Endometrium (tissue), 2 donors: ENCODE results near the gene USH2A.

Experiments
- FAIRE-seq: peaks from 2 replicates; lab custom pipeline; 2012; peaks lifted over from hg19 to GRCh38; lab: Jason Lieb, UNC
- donor health status: control.
- donor health status: control.

The USH2A gene

GRCh38 chr1:215779729-215780128 lies 643.5 kb downstream of the USH2A start:
- no peak for FAIRE-seq

DNA sequence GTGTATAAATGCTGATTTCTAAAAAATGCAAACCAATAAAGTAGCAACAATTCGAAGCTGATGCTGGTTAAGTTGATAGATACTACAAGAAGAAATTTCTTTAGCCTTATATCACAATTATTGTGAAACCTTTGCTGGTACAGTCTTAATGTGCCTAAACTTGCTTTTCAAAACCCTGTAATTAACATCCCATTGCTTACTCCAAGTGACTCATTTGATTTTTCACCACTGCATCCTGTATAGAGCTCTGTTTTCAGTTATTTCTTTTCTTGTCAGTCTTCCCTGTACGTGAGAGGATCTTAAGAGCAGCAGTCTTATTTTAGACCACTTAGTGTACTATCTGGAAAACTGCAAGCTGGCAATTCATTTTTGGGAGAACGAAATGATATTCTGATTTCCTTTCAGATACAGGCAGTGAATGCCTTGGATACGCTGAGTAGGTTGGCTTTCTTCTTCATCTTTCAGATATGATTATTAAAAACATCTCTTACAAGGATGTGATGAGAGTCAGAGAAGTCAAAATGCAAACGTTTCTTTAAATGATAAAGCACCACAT lies 645.8 kb downstream of the USH2A start:
- FAIRE-seq, result no peak

DNA sequence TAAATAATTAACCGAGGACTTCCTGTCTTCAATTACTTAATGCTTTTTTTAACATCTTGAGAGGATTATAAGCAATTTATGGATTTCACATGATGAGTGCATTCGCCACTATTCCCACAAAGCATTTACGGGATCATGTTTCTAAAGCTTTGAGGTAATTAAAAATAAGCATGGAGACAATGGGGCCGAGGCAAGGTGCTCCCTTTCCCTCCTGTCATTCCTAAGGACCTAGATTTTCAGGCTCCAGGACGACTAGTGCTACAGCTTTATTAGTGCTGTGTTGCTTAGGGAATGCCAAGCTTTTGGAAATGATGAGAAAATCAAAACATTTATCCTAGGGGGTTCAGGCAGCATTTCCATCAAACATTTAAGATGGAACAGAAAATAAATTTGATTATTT lies 646.9 kb downstream of the USH2A start:
- FAIRE-seq, result no peak

DNA sequence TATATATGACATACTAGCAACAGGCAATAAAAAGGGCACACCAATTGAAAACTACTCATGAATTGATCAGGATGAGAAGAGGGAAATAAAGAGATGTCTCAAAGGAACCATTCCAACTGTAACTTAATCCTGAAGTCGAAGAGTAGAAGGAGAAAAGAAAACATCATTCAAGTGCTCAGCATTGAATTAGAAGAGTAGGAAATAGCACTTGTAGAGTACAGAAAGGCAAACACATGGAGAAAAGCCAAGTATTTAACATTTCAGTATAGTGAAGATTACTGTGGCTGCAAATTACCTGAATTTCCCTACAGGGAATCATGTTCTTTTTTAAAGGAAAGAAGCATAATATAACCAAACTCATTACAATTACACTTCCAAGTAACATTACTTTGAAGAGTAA lies 651.1 kb downstream of the USH2A start:
- no peak for FAIRE-seq

DNA sequence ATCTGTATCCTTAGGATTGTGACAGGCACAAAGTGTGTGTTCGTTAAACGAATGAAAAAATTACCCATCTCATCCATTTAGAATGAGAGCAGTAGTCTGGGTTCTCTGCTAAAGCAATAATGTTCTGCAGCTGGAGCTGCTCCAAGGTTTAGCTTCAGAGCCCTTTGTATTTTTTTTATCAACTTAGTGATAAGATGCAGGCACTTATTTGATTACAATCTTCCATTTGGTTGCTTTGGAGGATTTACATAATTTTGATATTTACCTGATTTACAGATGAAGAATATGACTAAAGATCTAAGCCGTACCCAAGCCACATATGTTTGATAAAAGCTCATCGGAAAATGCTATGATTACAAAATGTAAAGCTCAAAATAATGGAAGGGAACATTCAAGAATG lies 654.9 kb downstream of the USH2A start:
- FAIRE-seq, result no peak

- FAIRE-seq, result no peak
These were observed 655.5 kb downstream of the USH2A start for GRCh38 chr1:215767761-215768160.

DNA sequence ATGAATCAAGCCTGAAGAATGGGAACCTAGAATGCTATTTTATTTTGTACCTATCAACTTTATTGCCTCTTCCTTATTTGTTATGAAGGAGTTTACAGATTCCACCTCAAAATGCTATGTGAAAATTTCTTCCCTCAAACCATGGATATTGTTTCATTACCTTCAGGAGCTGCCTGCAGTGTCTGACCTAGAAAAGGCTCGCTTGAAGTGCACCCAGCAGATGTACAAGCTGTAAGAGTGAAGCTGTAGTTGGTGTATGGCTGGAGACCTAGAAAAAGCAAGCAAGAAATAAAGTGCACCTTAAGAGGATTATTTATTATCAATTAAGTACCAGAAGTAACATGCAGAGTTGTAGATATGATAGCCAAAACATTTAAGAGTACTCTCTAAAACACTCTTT lies 656.7 kb downstream of the USH2A start:
- FAIRE-seq, result no peak

- no peak for FAIRE-seq
These were observed 657.4 kb downstream of the USH2A start for GRCh38 chr1:215765833-215766232.

- FAIRE-seq, result no peak
These were observed 661.8 kb downstream of the USH2A start for GRCh38 chr1:215761446-215761845.

GRCh38 chr1:215754112-215754511 lies 669.1 kb downstream of the USH2A start:
- no peak for FAIRE-seq

GRCh38 chr1:215749414-215749813 lies 673.8 kb downstream of the USH2A start:
- FAIRE-seq, result no peak

GRCh38 chr1:215748431-215748830 lies 674.8 kb downstream of the USH2A start:
- no peak for FAIRE-seq

- no peak for FAIRE-seq
These were observed 678.8 kb downstream of the USH2A start for GRCh38 chr1:215744419-215744818.

DNA sequence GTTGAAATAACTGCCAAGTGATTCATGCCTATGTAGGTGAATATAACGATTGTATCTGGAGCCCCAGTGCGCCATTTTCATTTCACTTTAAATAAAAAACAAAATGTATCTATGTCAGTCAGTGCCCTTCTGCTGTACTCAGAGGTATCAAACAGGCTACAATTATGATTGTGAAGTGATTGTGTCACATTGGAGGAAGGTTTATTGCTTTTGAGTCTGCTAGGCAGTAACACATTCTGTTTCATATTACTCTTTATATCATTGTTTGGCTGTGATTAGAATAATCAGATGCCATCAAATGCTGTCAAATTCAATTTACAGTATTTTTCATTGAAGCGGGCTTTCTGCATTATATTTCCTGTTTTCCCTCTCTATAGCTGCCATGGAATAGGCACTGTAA lies 684.2 kb downstream of the USH2A start:
- no peak for FAIRE-seq

DNA sequence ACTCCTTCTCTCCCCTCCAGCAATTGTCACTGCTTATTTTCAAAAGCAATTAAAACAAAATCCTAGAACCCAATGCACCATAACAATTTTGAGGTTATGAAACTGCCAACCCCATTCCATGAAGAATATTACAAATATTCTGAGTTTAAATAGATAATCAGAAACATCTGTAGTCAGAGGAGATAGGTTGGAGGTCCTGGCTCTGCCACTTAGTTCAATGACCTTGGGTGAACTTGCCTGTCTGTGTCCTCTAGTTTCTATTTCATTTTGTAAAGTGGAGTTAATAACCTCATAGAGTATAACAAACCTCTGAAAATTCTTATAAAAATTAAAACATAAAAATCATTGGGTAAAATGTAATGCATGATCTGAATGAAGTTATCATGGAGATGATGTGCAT lies 691.5 kb downstream of the USH2A start:
- FAIRE-seq, result no peak

GRCh38 chr1:215730600-215730999 lies 692.6 kb downstream of the USH2A start:
- no peak for FAIRE-seq

- no peak for FAIRE-seq
These were observed 695.1 kb downstream of the USH2A start for GRCh38 chr1:215728169-215728568.

GRCh38 chr1:215720126-215720525 lies 703.1 kb downstream of the USH2A start:
- FAIRE-seq, result no peak

DNA sequence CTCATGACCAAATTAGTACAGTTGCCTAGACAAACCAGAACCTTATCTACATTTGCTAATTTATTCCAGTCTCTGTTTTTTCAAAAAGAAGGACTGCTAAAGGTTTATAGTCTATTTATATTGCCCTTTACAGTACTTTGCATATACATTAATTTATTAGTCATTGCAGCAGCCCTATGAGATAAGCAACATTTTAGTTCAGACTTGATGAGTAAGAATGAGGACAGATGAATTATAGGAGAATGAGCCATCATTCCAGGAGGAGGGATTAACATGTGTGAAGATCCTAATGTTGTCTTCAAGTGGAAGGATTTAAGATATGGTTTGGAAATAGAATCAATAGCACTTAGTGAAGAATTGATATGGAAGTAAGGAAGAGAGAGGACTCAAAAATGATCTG lies 703.7 kb downstream of the USH2A start:
- no peak for FAIRE-seq

DNA sequence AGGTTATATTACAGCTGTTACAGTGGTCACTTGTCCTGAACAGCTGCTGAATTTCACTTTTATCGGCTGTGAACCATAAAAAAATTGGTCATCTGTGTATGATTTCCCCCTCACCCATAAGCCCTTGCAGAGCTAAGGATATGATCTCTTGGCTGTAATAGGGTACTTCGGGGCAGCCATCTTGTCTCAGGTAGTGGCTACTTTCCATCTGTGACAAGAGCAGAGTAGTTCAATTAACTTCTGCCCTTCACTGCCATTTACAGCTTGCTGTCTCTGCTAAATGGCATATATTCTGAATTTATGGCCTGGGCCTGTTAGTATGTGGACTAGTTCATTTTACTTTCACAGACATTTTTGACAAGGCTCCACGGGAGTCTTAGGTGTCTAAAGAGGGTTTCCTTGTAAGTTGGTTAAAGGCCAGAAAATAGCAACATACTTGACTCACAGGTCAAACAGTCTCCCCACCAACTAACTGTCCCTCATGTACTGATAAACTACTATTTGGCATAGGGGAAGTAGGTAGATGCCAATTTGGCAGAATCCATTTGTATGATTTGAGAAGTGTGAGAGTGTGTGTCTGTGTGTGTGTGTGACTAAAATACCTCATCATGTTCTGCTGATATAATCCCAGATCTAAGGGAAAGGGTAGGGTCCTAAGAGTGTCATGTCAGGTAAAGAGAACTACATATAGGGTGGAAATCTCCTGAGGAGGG lies 704.5 kb downstream of the USH2A start:
- no peak for FAIRE-seq

DNA sequence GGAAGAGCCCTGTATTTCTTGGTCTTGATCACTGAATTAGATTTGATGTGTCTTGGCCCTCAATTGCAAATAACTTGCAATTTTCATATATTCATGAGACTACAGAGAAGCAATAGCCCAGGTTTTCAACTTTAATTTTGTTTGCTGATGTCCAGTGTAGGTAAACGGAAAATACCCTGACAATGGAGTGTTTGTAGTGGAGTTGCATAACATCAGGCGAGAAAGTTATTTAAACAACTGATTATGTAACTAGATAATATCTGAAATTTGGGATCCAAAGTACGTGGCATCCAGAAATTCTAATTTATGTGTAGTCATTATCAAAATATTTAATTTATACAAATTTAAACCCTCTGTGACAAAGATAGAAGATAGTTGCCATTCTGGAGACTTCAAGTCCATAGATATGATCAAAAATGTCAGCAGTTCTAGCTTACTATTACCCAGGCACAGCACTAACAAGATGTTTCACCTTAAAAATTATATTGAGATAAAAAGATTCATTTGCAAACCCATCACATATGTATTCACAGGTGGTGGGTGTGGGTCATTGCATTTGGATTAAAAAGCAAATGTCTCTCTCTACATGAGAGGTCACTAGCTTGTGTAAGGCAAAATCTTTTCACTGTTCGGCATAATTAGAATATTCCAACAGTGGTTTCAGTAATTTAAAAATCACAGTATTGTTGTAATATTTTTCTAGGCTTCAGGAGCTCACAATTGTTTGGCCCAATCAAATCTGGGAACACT lies 705.4 kb downstream of the USH2A start:
- no peak for FAIRE-seq

- no peak for FAIRE-seq
These were observed 712.4 kb downstream of the USH2A start for GRCh38 chr1:215710899-215711225.

DNA sequence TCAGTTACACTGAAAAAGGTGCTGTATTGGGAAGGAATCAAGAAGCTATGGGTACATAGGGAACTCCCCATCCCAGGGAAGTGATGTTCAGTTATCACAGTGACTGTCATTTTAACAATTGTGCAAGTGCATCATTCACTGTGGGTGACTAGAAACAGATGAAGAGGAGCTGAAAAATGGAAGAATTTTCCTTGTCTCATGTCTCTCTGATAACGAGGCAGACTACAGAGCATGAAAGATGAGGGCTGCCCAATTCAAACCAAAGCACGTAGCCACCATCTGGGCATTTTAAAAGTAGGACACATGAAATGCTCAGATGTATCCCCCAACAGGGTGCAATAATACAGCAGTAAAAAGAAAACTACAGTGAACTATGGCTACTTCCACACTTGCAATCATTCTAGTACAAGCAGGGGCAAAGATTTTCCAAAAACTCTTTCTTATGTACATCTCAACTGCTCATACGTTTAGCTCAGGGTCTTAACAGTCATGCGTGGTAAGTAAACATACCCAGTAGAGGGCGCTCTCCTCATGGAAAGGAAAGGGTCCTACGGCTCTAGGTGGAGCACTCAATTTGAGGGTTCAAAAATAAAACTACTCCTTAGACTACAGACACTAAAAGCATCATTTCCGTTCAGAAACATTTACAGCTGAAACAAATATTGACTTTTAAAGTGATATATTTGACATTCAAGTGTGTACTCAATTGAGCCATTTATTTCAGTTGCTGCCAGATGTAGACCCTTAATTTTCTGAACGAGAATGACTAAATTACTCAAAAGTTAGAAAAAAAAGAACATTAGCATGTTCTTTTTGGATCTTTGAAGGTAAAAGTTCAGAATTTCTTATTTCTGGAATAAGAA lies 713.0 kb downstream of the USH2A start:
- FAIRE-seq, result no peak
